ENCODE measurements around the gene PCNX3.

PCNX3 gene

GRCh38 chr11:65580031-65580692 lies 35.4 kb upstream of the PCNX3 start:
- DNase-seq (ENCODE audit: low read depth in 2 of 2), result no peak

- no peak for DNase-seq (ENCODE audit: low read depth in 2 of 2)
These were observed 34.8 kb upstream of the PCNX3 start for GRCh38 chr11:65580756-65581155.

GRCh38 chr11:65581928-65582327 lies 33.6 kb upstream of the PCNX3 start:
- no peak for DNase-seq (ENCODE audit: low read depth in 2 of 2)

- no peak for DNase-seq (ENCODE audit: low read depth in 2 of 2)
These were observed 32.0 kb upstream of the PCNX3 start for GRCh38 chr11:65583589-65583988.

- no peak for DNase-seq (ENCODE audit: low read depth in 2 of 2)
These were observed 31.5 kb upstream of the PCNX3 start for GRCh38 chr11:65584106-65584505.

GRCh38 chr11:65584723-65585171 lies 30.8 kb upstream of the PCNX3 start:
- DNase-seq (ENCODE audit: low read depth in 2 of 2), result no peak

GRCh38 chr11:65585396-65586246 lies 30.0 kb upstream of the PCNX3 start:
- DNase-seq (ENCODE audit: low read depth in 2 of 2), result no peak

GRCh38 chr11:65586247-65586630 lies 29.3 kb upstream of the PCNX3 start:
- no peak for DNase-seq (ENCODE audit: low read depth in 2 of 2)

- DNase-seq (ENCODE audit: low read depth in 2 of 2), result no peak
These were observed 28.9 kb upstream of the PCNX3 start for GRCh38 chr11:65586676-65587075.

GRCh38 chr11:65588199-65589054 lies 27.1 kb upstream of the PCNX3 start:
- peak in 1 of 2 donors; percentile 63 for DNase-seq (ENCODE audit: low read depth in 2 of 2)

GRCh38 chr11:65589444-65590239 lies 25.9 kb upstream of the PCNX3 start:
- DNase-seq (ENCODE audit: low read depth in 2 of 2), result no peak

GRCh38 chr11:65590240-65590738 lies 25.3 kb upstream of the PCNX3 start:
- no peak for DNase-seq (ENCODE audit: low read depth in 2 of 2)

GRCh38 chr11:65591939-65592857 lies 23.4 kb upstream of the PCNX3 start:
- DNase-seq (ENCODE audit: low read depth in 2 of 2), result no peak

GRCh38 chr11:65592858-65593517 lies 22.6 kb upstream of the PCNX3 start:
- no peak for DNase-seq (ENCODE audit: low read depth in 2 of 2)

GRCh38 chr11:65593518-65594414 lies 21.8 kb upstream of the PCNX3 start:
- DNase-seq (ENCODE audit: low read depth in 2 of 2), result no peak

GRCh38 chr11:65595131-65595530 lies 20.4 kb upstream of the PCNX3 start:
- no peak for DNase-seq (ENCODE audit: low read depth in 2 of 2)

- DNase-seq (ENCODE audit: low read depth in 2 of 2), result no peak
These were observed 19.9 kb upstream of the PCNX3 start, which contains the start of gene KCNK7 for GRCh38 chr11:65595543-65596281. Gene KCNK7, minus strand, starts transcription at chr11:65595800. Its CDS starts 28 bp downstream, at chr11:65595772.

- no peak for DNase-seq (ENCODE audit: low read depth in 2 of 2)
These were observed 19.1 kb upstream of the PCNX3 start for GRCh38 chr11:65596520-65596919.

Data from stimulated activated CD4-positive, alpha-beta T cell treated with anti-CD3 and anti-CD28 coated beads, Interleukin-1b, Interleukin-23, amount 100 ng/mL, for 1 hour (primary cell).